Measurements from ENCODE around the gene TLE6. TPM values are rescaled to one million over a fixed set of nuclear protein-coding genes. Genes with fewer than 3 reads are reported as not detected.
A peak's percentile ranks its signal among the peaks of the same experiment; 100 is the strongest.

TLE6 gene
- total RNA-seq, 1 donor from 2014 or later: 4.2 TPM

- no peak for TF ChIP-seq CTCF (IDR thresholded peaks at IDR 0.05)
- DNase-seq: no peak
- no peaks in the 10 kb centered on the region for H3K27me3 ChIP-seq (ENCODE audit: low read depth)
- peaks cover 63% of the 10 kb centered on the region for H3K36me3 ChIP-seq
- no peak overlapping the region for H3K4me3 ChIP-seq
- ATAC-seq: no peak
- H3K4me1 ChIP-seq: no peaks in the 10 kb centered on the region
- intact Hi-C loops (cut with DNase I): no loop called here
- H3K9me3 ChIP-seq: no peaks in the 10 kb centered on the region
- H3K27ac ChIP-seq: no peak overlapping the region
Measured at GRCh38 chr19:3004522-3004921, 27.2 kb downstream of the TLE6 start.

GRCh38 chr19:3005345-3005744 is 28.0 kb downstream of the TLE6 start:
- DNase-seq: no peak

GRCh38 chr19:3006075-3006767 is 28.9 kb downstream of the TLE6 start:
- no peaks in the 10 kb centered on the region for H3K27me3 ChIP-seq (ENCODE audit: low read depth)
- no peak overlapping the region for H3K27ac ChIP-seq
- H3K36me3 ChIP-seq: peaks cover 70% of the 10 kb centered on the region
- DNase-seq: no peak
- no peaks in the 10 kb centered on the region for H3K9me3 ChIP-seq
- TF ChIP-seq CTCF (IDR thresholded peaks at IDR 0.05): no peak
- no peak overlapping the region for H3K4me3 ChIP-seq
- no peaks in the 10 kb centered on the region for H3K4me1 ChIP-seq
- intact Hi-C loops (cut with DNase I): no loop called here
- ATAC-seq: peak; percentile 48 to 53

More at GRCh38 chr19:3005345-3005744, 28.0 kb downstream of the TLE6 start:
- Histone ChIP-seq H3K27me3 (ENCODE audit: low read depth) (no peaks in the 10 kb centered on the region), H3K4me1 (no peaks in the 10 kb centered on the region), H3K27ac (no peak overlapping the region), H3K36me3 (peaks cover 69% of the 10 kb centered on the region), H3K4me3 (no peak overlapping the region), H3K9me3 (no peaks in the 10 kb centered on the region)
- intact Hi-C loops (cut with DNase I): no loop called here
- no peak for TF ChIP-seq CTCF (IDR thresholded peaks at IDR 0.05)
- no peak for ATAC-seq

- no peak overlapping the region for H3K4me3 ChIP-seq
- TF ChIP-seq CTCF (IDR thresholded peaks at IDR 0.05): no peak
- ATAC-seq: no peak
- peaks cover 67% of the 10 kb centered on the region for H3K36me3 ChIP-seq
- H3K4me1 ChIP-seq: no peaks in the 10 kb centered on the region
- H3K9me3 ChIP-seq: no peaks in the 10 kb centered on the region
- DNase-seq: no peak
- H3K27me3 ChIP-seq (ENCODE audit: low read depth): no peaks in the 10 kb centered on the region
- intact Hi-C loops (cut with DNase I): no loop called here
- H3K27ac ChIP-seq: no peak overlapping the region
Measured at GRCh38 chr19:3007975-3008374, 30.6 kb downstream of the TLE6 start.

GRCh38 chr19:3008994-3009393 is 31.6 kb downstream of the TLE6 start:
- intact Hi-C loops (cut with DNase I): no loop called here
- peaks cover 73% of the 10 kb centered on the region for H3K36me3 ChIP-seq
- no peak for DNase-seq
- no peaks in the 10 kb centered on the region for H3K27me3 ChIP-seq (ENCODE audit: low read depth)
- no peak for ATAC-seq
- H3K4me1 ChIP-seq: no peaks in the 10 kb centered on the region
- no peak overlapping the region for H3K4me3 ChIP-seq
- no peak overlapping the region for H3K27ac ChIP-seq
- TF ChIP-seq CTCF (IDR thresholded peaks at IDR 0.05): no peak
- no peaks in the 10 kb centered on the region for H3K9me3 ChIP-seq

All from lower lobe of right lung (tissue), 2 donors.